ENCODE data around the gene ADCY1.
A peak's percentile ranks its signal among the peaks of the same experiment; 100 is the strongest.
"Not testable (repeated sequence)": the region's sequence is repeated elsewhere in the genome, so short reads cannot be mapped to it uniquely, and the experiment has no call there.

ADCY1 gene

GRCh38 chr7:45769626-45770025, 195.5 kb downstream of the ADCY1 start:
- not testable (repeated sequence) for H3K36me3 ChIP-seq (ENCODE audit: insufficient read depth, low read length); H3K9me2 ChIP-seq (replicated peaks; ENCODE audit: low read depth, low read length); H2AFZ ChIP-seq (ENCODE audit: low read length); H3K27me3 ChIP-seq (ENCODE audit: insufficient read depth, low read length, poor library complexity, severe bottlenecking); H3F3A ChIP-seq (ENCODE audit: low read depth); H4K20me1 ChIP-seq (ENCODE audit: insufficient read depth, low read length, poor library complexity, severe bottlenecking); H3K9me3 ChIP-seq (ENCODE audit: insufficient read depth, low read depth, low read length); H3K4me1 ChIP-seq (ENCODE audit: insufficient read depth, low read length, poor library complexity, severe bottlenecking)
- peak overlapping the region; percentile 92 for H3K4me2 ChIP-seq (ENCODE audit: low read depth, low read length, poor library complexity, severe bottlenecking)
- peak overlapping the region; percentile 85 for H3K9ac ChIP-seq (ENCODE audit: low read depth, low read length, poor library complexity, severe bottlenecking)
- H3K4me3 ChIP-seq (ENCODE audit: low read length, poor library complexity, severe bottlenecking) = peak overlapping the region; percentile 87
- peaks cover 15% of the 10 kb centered on the region; the same call in 1 of the 2 replicates for H3K79me2 ChIP-seq (ENCODE audit: insufficient read depth, low read length)

Measured in Loucy (cell line).